NT2/D1 (cell line): Measurements from ENCODE around the gene HINT3.

Source experiments
- SUZ12 ChIP-seq: IDR thresholded peaks from 2 replicates; pipeline ENCODE4 v1.6.1; 2011; ENCODE audit not compliant: insufficient read length, insufficient read depth; ENCODE audit errors: extremely low read depth
- YY1 ChIP-seq: IDR thresholded peaks from 2 replicates; pipeline ENCODE4 v1.6.1; 2011; ENCODE audit not compliant: insufficient read length, insufficient read depth
- ZNF274 ChIP-seq: IDR thresholded peaks from 2 replicates; pipeline ENCODE4 v1.6.1; 2011; ENCODE audit warnings: mild to moderate bottlenecking, low read depth, low read length

DNA sequence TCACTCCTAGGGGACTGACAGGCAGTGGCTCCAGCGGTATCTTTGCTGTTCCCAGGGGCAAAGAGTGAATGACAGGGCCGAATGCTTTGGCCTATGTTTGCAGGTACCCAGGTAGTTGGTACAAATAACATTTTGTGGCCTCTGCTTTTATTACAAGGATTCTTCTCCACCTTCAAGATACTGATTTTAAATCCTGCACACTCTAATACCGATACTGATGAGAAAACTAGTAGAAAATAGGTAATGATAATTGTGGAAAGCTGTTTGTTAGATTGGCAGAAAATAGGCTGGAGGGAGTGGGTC is 772 bp downstream of the HINT3 start:
- TF ChIP-seq YY1 (no peak), SUZ12 (no peak), ZNF274 (no peak)
